HepG2 (cell line): ENCODE results near the gene LRRC8C. TPM values are rescaled to one million over a fixed set of nuclear protein-coding genes. Genes with fewer than 3 reads are reported as not detected.

Source experiments
- ELF3 ChIP-seq: IDR thresholded peaks from 2 replicates; pipeline ENCODE4 v1.6.1; 2016; ENCODE audit warnings: missing genetic modification reagents, missing compliant biosample characterization
- FLYWCH1 ChIP-seq: sonication (generic); formaldehyde crosslinking; IDR thresholded peaks from 2 replicates; pipeline ENCODE4 v1.8.1; 2023; ENCODE audit warnings: mild to moderate bottlenecking, missing genetic modification reagents
- polyA plus RNA-seq, 8 experiments: library from polyadenylated mRNA; depleted of rRNA in 3 of 8; stranded (reverse) in 7 of 8; unstranded in 1 of 8; fragments of >200 nt; fragmentation: Illumina TruSeq in 4 of 8; extraction: Trizol in 4 of 8; gene quantifications; 2 replicates each; pipeline versions ENCODE4 v1.2.1 to v1.2.3, GENCODE V29; 2011 to 2016; ENCODE audit warnings: low read depth in 4 of 8, missing spikeins in 1 of 8, mixed read lengths in 1 of 8; ENCODE audit not compliant: insufficient read depth in 1 of 8
- total RNA-seq, 5 experiments: library from RNA; depleted of rRNA; stranded (reverse); fragments of >200 nt; fragmentation: Illumina TruSeq; extraction: Trizol; gene quantifications; 2 replicates each; pipeline ENCODE4 v1.2.3, GENCODE V29; 2016; ENCODE audit warnings: low read depth in 1 of 5
- TF ChIP-seq, protein P1 (sequence below): sonication (generic); formaldehyde crosslinking; IDR thresholded peaks from 2 replicates; pipeline ENCODE4 v1.5.1; 2020; ENCODE audit warnings: mild to moderate bottlenecking, missing genetic modification reagents, borderline replicate concordance
- TF ChIP-seq, protein P2 (sequence below): sonication (generic); formaldehyde crosslinking; conservative IDR thresholded peaks from 2 replicates; pipeline ENCODE4 v1.4.0; 2020; ENCODE audit warnings: missing genetic modification reagents
- TF ChIP-seq, protein P3 (sequence below), 2 experiments: sonication (generic) in 1 of 2; formaldehyde crosslinking in 1 of 2; IDR thresholded peaks; 2 replicates each; pipeline versions ENCODE4 v1.6.1 to v1.9.0; 2014 to 2022; ENCODE audit warnings: antibody characterized with exemption in 1 of 2, borderline replicate concordance in 1 of 2, inconsistent platforms in 1 of 2, low read depth in 1 of 2, missing genetic modification reagents in 1 of 2
- TF ChIP-seq, protein P4 (sequence below): sonication (generic); formaldehyde crosslinking; IDR thresholded peaks from 2 replicates; pipeline ENCODE4 v1.5.0; 2020; ENCODE audit warnings: mild to moderate bottlenecking, missing genetic modification reagents, borderline replicate concordance
- TF ChIP-seq, protein P5 (sequence below): sonication (generic); formaldehyde crosslinking; IDR thresholded peaks from 2 replicates; pipeline ENCODE4 v1.8.1; 2022; ENCODE audit warnings: mild to moderate bottlenecking, missing genetic modification reagents

The LRRC8C gene
- total and polyA plus RNA-seq, 2 of the 13 experiments (the other 11 are each of a cell fraction or from before 2014, with no cell fraction given): 0.22 to 0.32 TPM

DNA sequence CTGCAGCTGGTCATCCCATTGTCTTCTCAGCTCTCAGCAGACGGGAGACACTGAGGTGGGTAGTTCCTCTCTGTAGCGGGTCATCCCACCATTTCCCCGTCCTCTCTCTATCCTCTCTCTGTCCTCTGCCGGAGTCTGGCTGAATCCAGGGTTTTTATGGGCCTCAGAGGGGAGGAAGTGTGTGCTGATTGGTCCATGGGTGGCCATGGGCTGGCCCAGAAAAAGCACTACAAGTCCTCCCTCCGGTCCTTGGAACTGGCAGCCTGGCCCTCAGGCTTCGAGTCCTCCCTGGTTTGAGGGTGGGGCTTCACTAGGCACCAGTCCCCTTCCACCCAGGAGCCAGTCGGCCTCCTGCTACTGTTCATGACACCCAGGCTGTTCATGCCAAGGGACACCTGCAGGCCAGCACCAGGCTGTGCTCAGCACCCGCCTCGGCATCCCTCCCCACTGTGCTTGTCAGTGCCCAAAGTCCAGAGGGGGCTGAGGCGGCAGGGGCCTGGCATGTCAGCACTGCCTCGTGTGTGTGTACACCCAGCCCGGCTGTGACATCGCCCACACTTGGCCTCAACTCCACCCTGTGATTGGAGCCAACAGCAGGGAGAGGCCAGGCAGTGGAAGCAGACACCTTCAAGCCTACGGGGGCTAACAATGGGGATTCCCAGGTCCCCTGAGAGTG, 23.0 kb upstream of the LRRC8C start (continued):
- TF ChIP-seq, protein P1, sequence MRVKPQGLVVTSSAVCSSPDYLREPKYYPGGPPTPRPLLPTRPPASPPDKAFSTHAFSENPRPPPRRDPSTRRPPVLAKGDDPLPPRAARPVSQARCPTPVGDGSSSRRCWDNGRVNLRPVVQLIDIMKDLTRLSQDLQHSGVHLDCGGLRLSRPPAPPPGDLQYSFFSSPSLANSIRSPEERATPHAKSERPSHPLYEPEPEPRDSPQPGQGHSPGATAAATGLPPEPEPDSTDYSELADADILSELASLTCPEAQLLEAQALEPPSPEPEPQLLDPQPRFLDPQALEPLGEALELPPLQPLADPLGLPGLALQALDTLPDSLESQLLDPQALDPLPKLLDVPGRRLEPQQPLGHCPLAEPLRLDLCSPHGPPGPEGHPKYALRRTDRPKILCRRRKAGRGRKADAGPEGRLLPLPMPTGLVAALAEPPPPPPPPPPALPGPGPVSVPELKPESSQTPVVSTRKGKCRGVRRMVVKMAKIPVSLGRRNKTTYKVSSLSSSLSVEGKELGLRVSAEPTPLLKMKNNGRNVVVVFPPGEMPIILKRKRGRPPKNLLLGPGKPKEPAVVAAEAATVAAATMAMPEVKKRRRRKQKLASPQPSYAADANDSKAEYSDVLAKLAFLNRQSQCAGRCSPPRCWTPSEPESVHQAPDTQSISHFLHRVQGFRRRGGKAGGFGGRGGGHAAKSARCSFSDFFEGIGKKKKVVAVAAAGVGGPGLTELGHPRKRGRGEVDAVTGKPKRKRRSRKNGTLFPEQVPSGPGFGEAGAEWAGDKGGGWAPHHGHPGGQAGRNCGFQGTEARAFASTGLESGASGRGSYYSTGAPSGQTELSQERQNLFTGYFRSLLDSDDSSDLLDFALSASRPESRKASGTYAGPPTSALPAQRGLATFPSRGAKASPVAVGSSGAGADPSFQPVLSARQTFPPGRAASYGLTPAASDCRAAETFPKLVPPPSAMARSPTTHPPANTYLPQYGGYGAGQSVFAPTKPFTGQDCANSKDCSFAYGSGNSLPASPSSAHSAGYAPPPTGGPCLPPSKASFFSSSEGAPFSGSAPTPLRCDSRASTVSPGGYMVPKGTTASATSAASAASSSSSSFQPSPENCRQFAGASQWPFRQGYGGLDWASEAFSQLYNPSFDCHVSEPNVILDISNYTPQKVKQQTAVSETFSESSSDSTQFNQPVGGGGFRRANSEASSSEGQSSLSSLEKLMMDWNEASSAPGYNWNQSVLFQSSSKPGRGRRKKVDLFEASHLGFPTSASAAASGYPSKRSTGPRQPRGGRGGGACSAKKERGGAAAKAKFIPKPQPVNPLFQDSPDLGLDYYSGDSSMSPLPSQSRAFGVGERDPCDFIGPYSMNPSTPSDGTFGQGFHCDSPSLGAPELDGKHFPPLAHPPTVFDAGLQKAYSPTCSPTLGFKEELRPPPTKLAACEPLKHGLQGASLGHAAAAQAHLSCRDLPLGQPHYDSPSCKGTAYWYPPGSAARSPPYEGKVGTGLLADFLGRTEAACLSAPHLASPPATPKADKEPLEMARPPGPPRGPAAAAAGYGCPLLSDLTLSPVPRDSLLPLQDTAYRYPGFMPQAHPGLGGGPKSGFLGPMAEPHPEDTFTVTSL (CRISPR knock-in tag): no peak
- TF ChIP-seq, protein P2, sequence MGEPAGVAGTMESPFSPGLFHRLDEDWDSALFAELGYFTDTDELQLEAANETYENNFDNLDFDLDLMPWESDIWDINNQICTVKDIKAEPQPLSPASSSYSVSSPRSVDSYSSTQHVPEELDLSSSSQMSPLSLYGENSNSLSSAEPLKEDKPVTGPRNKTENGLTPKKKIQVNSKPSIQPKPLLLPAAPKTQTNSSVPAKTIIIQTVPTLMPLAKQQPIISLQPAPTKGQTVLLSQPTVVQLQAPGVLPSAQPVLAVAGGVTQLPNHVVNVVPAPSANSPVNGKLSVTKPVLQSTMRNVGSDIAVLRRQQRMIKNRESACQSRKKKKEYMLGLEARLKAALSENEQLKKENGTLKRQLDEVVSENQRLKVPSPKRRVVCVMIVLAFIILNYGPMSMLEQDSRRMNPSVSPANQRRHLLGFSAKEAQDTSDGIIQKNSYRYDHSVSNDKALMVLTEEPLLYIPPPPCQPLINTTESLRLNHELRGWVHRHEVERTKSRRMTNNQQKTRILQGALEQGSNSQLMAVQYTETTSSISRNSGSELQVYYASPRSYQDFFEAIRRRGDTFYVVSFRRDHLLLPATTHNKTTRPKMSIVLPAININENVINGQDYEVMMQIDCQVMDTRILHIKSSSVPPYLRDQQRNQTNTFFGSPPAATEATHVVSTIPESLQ (CRISPR knock-in tag): no peak
- TF ChIP-seq ELF3 (CRISPR knock-in tag) (no peak), FLYWCH1 (CRISPR knock-in tag) (no peak)
- TF ChIP-seq, protein P3, sequence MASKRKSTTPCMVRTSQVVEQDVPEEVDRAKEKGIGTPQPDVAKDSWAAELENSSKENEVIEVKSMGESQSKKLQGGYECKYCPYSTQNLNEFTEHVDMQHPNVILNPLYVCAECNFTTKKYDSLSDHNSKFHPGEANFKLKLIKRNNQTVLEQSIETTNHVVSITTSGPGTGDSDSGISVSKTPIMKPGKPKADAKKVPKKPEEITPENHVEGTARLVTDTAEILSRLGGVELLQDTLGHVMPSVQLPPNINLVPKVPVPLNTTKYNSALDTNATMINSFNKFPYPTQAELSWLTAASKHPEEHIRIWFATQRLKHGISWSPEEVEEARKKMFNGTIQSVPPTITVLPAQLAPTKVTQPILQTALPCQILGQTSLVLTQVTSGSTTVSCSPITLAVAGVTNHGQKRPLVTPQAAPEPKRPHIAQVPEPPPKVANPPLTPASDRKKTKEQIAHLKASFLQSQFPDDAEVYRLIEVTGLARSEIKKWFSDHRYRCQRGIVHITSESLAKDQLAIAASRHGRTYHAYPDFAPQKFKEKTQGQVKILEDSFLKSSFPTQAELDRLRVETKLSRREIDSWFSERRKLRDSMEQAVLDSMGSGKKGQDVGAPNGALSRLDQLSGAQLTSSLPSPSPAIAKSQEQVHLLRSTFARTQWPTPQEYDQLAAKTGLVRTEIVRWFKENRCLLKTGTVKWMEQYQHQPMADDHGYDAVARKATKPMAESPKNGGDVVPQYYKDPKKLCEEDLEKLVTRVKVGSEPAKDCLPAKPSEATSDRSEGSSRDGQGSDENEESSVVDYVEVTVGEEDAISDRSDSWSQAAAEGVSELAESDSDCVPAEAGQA (IDR thresholded peaks at IDR 0.05; ENCODE audit: low read depth): no peak
- TF ChIP-seq, protein P3 (CRISPR knock-in tag; IDR thresholded peaks at IDR 0.05; ENCODE audit: borderline replicate concordance): no peak
- TF ChIP-seq, protein P4, sequence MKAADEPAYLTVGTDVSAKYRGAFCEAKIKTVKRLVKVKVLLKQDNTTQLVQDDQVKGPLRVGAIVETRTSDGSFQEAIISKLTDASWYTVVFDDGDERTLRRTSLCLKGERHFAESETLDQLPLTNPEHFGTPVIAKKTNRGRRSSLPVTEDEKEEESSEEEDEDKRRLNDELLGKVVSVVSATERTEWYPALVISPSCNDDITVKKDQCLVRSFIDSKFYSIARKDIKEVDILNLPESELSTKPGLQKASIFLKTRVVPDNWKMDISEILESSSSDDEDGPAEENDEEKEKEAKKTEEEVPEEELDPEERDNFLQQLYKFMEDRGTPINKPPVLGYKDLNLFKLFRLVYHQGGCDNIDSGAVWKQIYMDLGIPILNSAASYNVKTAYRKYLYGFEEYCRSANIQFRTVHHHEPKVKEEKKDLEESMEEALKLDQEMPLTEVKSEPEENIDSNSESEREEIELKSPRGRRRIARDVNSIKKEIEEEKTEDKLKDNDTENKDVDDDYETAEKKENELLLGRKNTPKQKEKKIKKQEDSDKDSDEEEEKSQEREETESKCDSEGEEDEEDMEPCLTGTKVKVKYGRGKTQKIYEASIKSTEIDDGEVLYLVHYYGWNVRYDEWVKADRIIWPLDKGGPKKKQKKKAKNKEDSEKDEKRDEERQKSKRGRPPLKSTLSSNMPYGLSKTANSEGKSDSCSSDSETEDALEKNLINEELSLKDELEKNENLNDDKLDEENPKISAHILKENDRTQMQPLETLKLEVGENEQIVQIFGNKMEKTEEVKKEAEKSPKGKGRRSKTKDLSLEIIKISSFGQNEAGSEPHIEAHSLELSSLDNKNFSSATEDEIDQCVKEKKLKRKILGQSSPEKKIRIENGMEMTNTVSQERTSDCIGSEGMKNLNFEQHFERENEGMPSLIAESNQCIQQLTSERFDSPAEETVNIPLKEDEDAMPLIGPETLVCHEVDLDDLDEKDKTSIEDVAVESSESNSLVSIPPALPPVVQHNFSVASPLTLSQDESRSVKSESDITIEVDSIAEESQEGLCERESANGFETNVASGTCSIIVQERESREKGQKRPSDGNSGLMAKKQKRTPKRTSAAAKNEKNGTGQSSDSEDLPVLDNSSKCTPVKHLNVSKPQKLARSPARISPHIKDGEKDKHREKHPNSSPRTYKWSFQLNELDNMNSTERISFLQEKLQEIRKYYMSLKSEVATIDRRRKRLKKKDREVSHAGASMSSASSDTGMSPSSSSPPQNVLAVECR (CRISPR knock-in tag): peak; percentile 58; the same call in 1 of the 2 replicates
- TF ChIP-seq, protein P5, sequence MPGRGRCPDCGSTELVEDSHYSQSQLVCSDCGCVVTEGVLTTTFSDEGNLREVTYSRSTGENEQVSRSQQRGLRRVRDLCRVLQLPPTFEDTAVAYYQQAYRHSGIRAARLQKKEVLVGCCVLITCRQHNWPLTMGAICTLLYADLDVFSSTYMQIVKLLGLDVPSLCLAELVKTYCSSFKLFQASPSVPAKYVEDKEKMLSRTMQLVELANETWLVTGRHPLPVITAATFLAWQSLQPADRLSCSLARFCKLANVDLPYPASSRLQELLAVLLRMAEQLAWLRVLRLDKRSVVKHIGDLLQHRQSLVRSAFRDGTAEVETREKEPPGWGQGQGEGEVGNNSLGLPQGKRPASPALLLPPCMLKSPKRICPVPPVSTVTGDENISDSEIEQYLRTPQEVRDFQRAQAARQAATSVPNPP (CRISPR knock-in tag): no peak
